GM23248 (cell line): Measurements from ENCODE around the gene ODAD2.

ENCODE experiments used
- EZH2 ChIP-seq: fragments of 200-600 bp; sonication (generic); IDR thresholded peaks from 2 replicates; pipeline ENCODE4 v1.6.1; 2018; ENCODE audit warnings: antibody characterized with exemption, mild to moderate bottlenecking; ENCODE audit not compliant: insufficient read depth, poor library complexity, severe bottlenecking
- EZH2phosphoT487 ChIP-seq: fragments of 200-600 bp; sonication (generic); IDR thresholded peaks from 2 replicates; pipeline ENCODE4 v1.6.1; 2018; ENCODE audit warnings: antibody characterized with exemption, moderate library complexity, mild to moderate bottlenecking, low read depth; ENCODE audit not compliant: insufficient read depth

DNA sequence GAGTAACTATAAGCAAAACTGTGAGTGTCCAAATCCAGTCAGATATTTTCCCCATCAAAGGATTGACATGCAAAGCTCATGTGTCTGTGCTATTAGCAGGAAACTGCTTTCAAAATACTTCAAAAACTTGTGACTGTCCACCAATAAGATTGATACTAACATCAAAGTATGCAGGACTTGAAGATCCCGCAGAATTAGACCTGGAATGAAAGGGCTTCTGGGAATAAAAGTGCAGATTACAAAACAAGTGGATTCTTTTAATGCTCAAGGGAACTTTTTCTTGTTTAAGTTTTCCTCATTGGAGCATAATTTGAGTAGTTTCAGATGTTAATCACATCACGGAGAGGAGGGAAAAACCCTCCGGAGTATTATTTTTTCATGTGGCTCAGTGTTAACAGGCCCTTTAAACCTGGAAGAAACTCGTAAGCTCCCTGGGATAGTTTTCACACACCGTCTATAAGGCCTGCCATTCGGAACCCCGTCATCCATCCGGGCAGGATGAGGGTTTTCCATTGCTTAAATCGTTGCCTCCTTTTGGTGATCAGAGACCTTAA lies 219.3 kb downstream of the ODAD2 start:
- TF ChIP-seq EZH2 (no peak), EZH2phosphoT487 (no peak)
